ENCODE results near the gene INMT.

- TF ChIP-seq POLR2AphosphoS5 (IDR thresholded peaks at IDR 0.05; ENCODE audit: low read depth, low read length) (no peak), TAF1 (IDR thresholded peaks at IDR 0.05; ENCODE audit: borderline replicate concordance, insufficient read depth, low read length) (no peak)
Observed at GRCh38 chr7:30730097-30730496, 21.8 kb upstream of the INMT start.
